HCT116 (cell line): ENCODE data around the gene PTPN2. TPM values are rescaled to one million over a fixed set of nuclear protein-coding genes. Genes with fewer than 3 reads are reported as not detected.
"Not testable (repeated sequence)": the region's sequence is repeated elsewhere in the genome, so short reads cannot be mapped to it uniquely, and the experiment has no call there.

Experiments used
- ATAC-seq: fragments of 200-7000 bp; cut with Tn5 transposase; 2 replicates; pipeline ENCODE4 v1.9.1; 2020; ENCODE audit warnings: mild to moderate bottlenecking, moderate library complexity
- BruUV-seq: library from RNA; stranded (reverse); fragments of 400-500 nt; replicated peaks from 2 replicates; lab custom pipeline; 2021; lab: Mats Ljungman, UMichigan
- CTCF ChIA-PET: fragments of 300-600 bp; sonication (Branson Sonifier 250); formaldehyde crosslinking; loops from one replicate; lab custom pipeline; 2021; ENCODE audit warnings: antibody characterized with exemption; lab: Charles Lee
- POLR2A ChIA-PET: fragments of 300-600, 350-600 bp; sonication (Branson Sonifier 250); formaldehyde crosslinking; loops from one replicate; lab custom pipeline; 2021; ENCODE audit warnings: antibody characterized with exemption; lab: Charles Lee
- RAD21 ChIA-PET, 2 experiments: fragments of 300-600 bp; sonication (Branson Sonifier 250); formaldehyde crosslinking; loops; one replicate each; lab custom pipeline; 2023; ENCODE audit warnings: low total read pairs in 2 of 2; ENCODE audit not compliant: uncharacterized antibody in 2 of 2, unreplicated experiment in 2 of 2, low non-redundant PET in 1 of 2; lab: Charles Lee
- DNase-seq: peaks from one replicate; pipeline ENCODE4 v3.0.0-alpha.2; 2010; ENCODE audit warnings: low read depth, low spot score
- H2AFZ ChIP-seq: fragments of 200-600 bp; shearing (Covaris generic), sonication (generic); 2 replicates; pipeline ENCODE4 v1.6.1; 2017; ENCODE audit warnings: low read depth, mixed run types, mixed read lengths, antibody characterized with exemption, low read length; ENCODE audit not compliant: poor library complexity, severe bottlenecking
- H3K27ac ChIP-seq: 2 replicates; pipeline ENCODE4 v1.5.1; 2012; ENCODE audit warnings: low read depth, low read length
- H3K27me3 ChIP-seq: fragments of 200-600 bp; sonication (generic); 2 replicates; pipeline ENCODE4 v1.6.1; 2016; ENCODE audit warnings: mixed run types, low read length, mixed read lengths; ENCODE audit not compliant: insufficient read depth
- H3K36me3 ChIP-seq, 2 experiments: fragments of 200-500 bp in 1 of 2; fragments of 200-600 bp in 1 of 2; sonication (Bioruptor generic) in 1 of 2; sonication (generic) in 1 of 2; 2 replicates each; pipeline versions ENCODE4 v1.5.1 to v1.6.1; 2014 to 2016; ENCODE audit warnings: low read length in 2 of 2, inconsistent platforms in 1 of 2, mixed read lengths in 1 of 2, mixed run types in 1 of 2; ENCODE audit not compliant: insufficient read depth in 2 of 2, control insufficient read depth in 1 of 2
- H3K4me1 ChIP-seq, 2 experiments: fragments of 200-600 bp in 1 of 2; sonication (generic) in 1 of 2; 2 replicates each; pipeline versions ENCODE4 v1.5.1 to v1.6.1; 2012 to 2017; ENCODE audit warnings: low read length in 2 of 2, inconsistent platforms in 1 of 2, mild to moderate bottlenecking in 1 of 2, mixed read lengths in 1 of 2, mixed run types in 1 of 2, moderate library complexity in 1 of 2; ENCODE audit not compliant: insufficient read depth in 2 of 2, control insufficient read depth in 1 of 2
- H3K4me2 ChIP-seq: fragments of 200-600 bp; sonication (generic); 2 replicates; pipeline ENCODE4 v1.6.1; 2017; ENCODE audit warnings: mixed run types, low read length, mixed read lengths
- H3K4me3 ChIP-seq, 2 experiments: fragments of 200-600 bp in 1 of 2; sonication (generic) in 1 of 2; replicated peaks in 1 of 2; 2 replicates each; pipeline ENCODE4 v1.5.1; 2011 to 2016; ENCODE audit warnings: low read length in 2 of 2, control low read depth in 1 of 2, low read depth in 1 of 2, mild to moderate bottlenecking in 1 of 2, mixed read lengths in 1 of 2, mixed run types in 1 of 2
- H3K79me2 ChIP-seq: fragments of 200-600 bp; sonication (generic); 2 replicates; pipeline ENCODE4 v1.6.1; 2017; ENCODE audit warnings: mild to moderate bottlenecking, mixed run types, low read length, moderate library complexity, mixed read lengths; ENCODE audit not compliant: insufficient read depth
- H3K9ac ChIP-seq: fragments of 200-600 bp; sonication (generic); 2 replicates; pipeline ENCODE4 v1.6.1; 2016; ENCODE audit warnings: low read length, mixed read lengths
- H3K9me2 ChIP-seq: fragments of 200-600 bp; sonication (generic), shearing (Covaris generic); 2 replicates; pipeline ENCODE4 v1.6.1; 2017; ENCODE audit warnings: mixed run types, mild to moderate bottlenecking, moderate library complexity; ENCODE audit not compliant: insufficient read depth
- H3K9me3 ChIP-seq, 2 experiments: fragments of 200-500 bp in 1 of 2; fragments of 200-600 bp in 1 of 2; sonication (Bioruptor generic) in 1 of 2; sonication (generic) in 1 of 2; 2 replicates each; pipeline ENCODE4 v1.6.1; 2014 to 2017; ENCODE audit warnings: low read length in 2 of 2, mixed read lengths in 2 of 2, inconsistent platforms in 1 of 2, low read depth in 1 of 2, mild to moderate bottlenecking in 1 of 2, mixed run types in 1 of 2, moderate library complexity in 1 of 2; ENCODE audit not compliant: control insufficient read depth in 1 of 2, insufficient read depth in 1 of 2
- H4K20me1 ChIP-seq: fragments of 200-600 bp; sonication (generic), shearing (Covaris generic); 2 replicates; pipeline ENCODE4 v1.6.1; 2017; ENCODE audit warnings: mixed run types, mild to moderate bottlenecking, moderate library complexity; ENCODE audit not compliant: insufficient read depth
- CEBPB ChIP-seq: IDR thresholded peaks from 2 replicates; pipeline ENCODE4 v1.6.1; 2012; ENCODE audit warnings: low read depth
- ELF1 ChIP-seq: IDR thresholded peaks from 2 replicates; pipeline ENCODE4 v1.6.1; 2012; ENCODE audit warnings: low read depth, borderline replicate concordance
- POLR2A ChIP-seq: IDR thresholded peaks from 2 replicates; pipeline ENCODE4 v1.7.0; 2011; ENCODE audit warnings: borderline replicate concordance; ENCODE audit not compliant: insufficient read depth, insufficient read length; ENCODE audit errors: extremely low read depth
- RAD21 ChIP-seq: IDR thresholded peaks from 2 replicates; pipeline ENCODE4 v1.6.1; 2012; ENCODE audit warnings: low read depth, mild to moderate bottlenecking
- TCF7L2 ChIP-seq: IDR thresholded peaks from 2 replicates; pipeline ENCODE4 v1.7.0; 2011; ENCODE audit warnings: borderline replicate concordance, inconsistent platforms; ENCODE audit not compliant: insufficient read depth, insufficient read length; ENCODE audit errors: extremely low read depth
- ZFX ChIP-seq: fragments of 450-650 bp; IDR thresholded peaks from 2 replicates; pipeline ENCODE4 v1.6.1; 2017
- intact Hi-C: fragments of 100-400 bp; cut with micrococcal nuclease; formaldehyde crosslinking; loops from 2 replicates; pipeline ENCODE4 v1.10.0; 2022
- total RNA-seq: library from RNA; stranded (reverse); gene quantifications from one replicate; pipeline ENCODE4 v1.2.1, GENCODE V29; 2021; ENCODE audit not compliant: unreplicated experiment

Gene PTPN2
- total RNA-seq, 1 experiment from 2014 or later, result 50.3 TPM

- Histone ChIP-seq H3K4me1 (peaks cover 0 to 2% of the 10 kb centered on the region in 2 experiments; a peak in 1 of 4 replicates), H3K9me3 (no peaks in the 10 kb centered on the region), H3K4me3 (no peak overlapping the region), H3K9me2 (no peaks in the 10 kb centered on the region), H3K27me3 (no peaks in the 10 kb centered on the region), H4K20me1 (no peaks in the 10 kb centered on the region), H2AFZ (no peak overlapping the region), H3K36me3 (no peaks in the 10 kb centered on the region), H3K9ac (no peak overlapping the region), H3K79me2 (no peaks in the 10 kb centered on the region), H3K4me2 (no peak overlapping the region), H3K27ac (no peak overlapping the region)
- ChIA-PET POLR2A (no interaction called here), CTCF (no interaction called here), RAD21 (no interaction called here)
- no peak for TF ChIP-seq CEBPB
- no peak for TF ChIP-seq TCF7L2
- no peak for TF ChIP-seq ZFX
- TF ChIP-seq POLR2A, result no peak
- TF ChIP-seq RAD21, result no peak
- no peak for TF ChIP-seq ELF1
- no TSS peak for BruUV-seq
- intact Hi-C loops, result no loop called here
- ATAC-seq (peak; percentile 28; the same call in 1 of the 2 replicates), DNase-seq (no peak)
Measured at GRCh38 chr18:12765126-12765525, 118.9 kb downstream of the PTPN2 start.

GRCh38 chr18:12758566-12758965 is 125.5 kb downstream of the PTPN2 start:
- ATAC-seq, H2AFZ ChIP-seq, BruUV-seq, H4K20me1 ChIP-seq, POLR2A ChIA-PET, H3K27me3 ChIP-seq, CTCF ChIA-PET, H3K4me2 ChIP-seq, H3K4me1 ChIP-seq, H3K36me3 ChIP-seq, H3K9ac ChIP-seq, H3K9me2 ChIP-seq, DNase-seq, H3K9me3 ChIP-seq, RAD21 ChIA-PET, H3K27ac ChIP-seq, H3K4me3 ChIP-seq, intact Hi-C loops, H3K79me2 ChIP-seq: not testable (repeated sequence)

- RAD21 ChIA-PET, POLR2A ChIA-PET: not testable (repeated sequence)
Measured at GRCh38 chr18:12756619-12757239, 127.3 kb downstream of the PTPN2 start.

GRCh38 chr18:12755606-12756005 is 128.4 kb downstream of the PTPN2 start:
- H3K4me2 ChIP-seq, BruUV-seq, H3K27ac ChIP-seq, H3K79me2 ChIP-seq, DNase-seq, POLR2A ChIA-PET, CTCF ChIA-PET, H3K9ac ChIP-seq, H3K27me3 ChIP-seq, H3K4me1 ChIP-seq, H3K4me3 ChIP-seq, ATAC-seq, H4K20me1 ChIP-seq, H3K36me3 ChIP-seq, H3K9me2 ChIP-seq, RAD21 ChIA-PET, intact Hi-C loops, H3K9me3 ChIP-seq, H2AFZ ChIP-seq: not testable (repeated sequence)

More at GRCh38 chr18:12756619-12757239, 127.3 kb downstream of the PTPN2 start:
- H3K79me2 ChIP-seq, H3K9me2 ChIP-seq, BruUV-seq, H3K27ac ChIP-seq, H3K4me2 ChIP-seq, intact Hi-C loops, H3K27me3 ChIP-seq, H3K36me3 ChIP-seq, H3K4me1 ChIP-seq, H2AFZ ChIP-seq, ATAC-seq, DNase-seq, H3K9ac ChIP-seq, H3K4me3 ChIP-seq, H4K20me1 ChIP-seq, H3K9me3 ChIP-seq, CTCF ChIA-PET: not testable (repeated sequence)
